Brain microvascular endothelial cell (primary cell): ENCODE data around the gene MEX3D.

Experiments used
- DNase-seq: peaks from one replicate; pipeline ENCODE4 v3.0.0-alpha.2; 2020
- H3K27ac ChIP-seq: fragments of 250-450 bp; sonication (Bioruptor Pico); 2 replicates; pipeline ENCODE4 v1.5.1; 2020; ENCODE audit warnings: mild to moderate bottlenecking, moderate library complexity
- H3K27me3 ChIP-seq: fragments of 250-450 bp; sonication (Bioruptor Pico); replicated peaks from 2 replicates; pipeline ENCODE4 v1.5.1; 2020; ENCODE audit warnings: mild to moderate bottlenecking
- H3K36me3 ChIP-seq: fragments of 250-450 bp; sonication (Bioruptor Pico); replicated peaks from 2 replicates; pipeline ENCODE4 v1.5.1; 2020; ENCODE audit warnings: mild to moderate bottlenecking
- H3K4me3 ChIP-seq: 2 replicates; pipeline ENCODE4 v1.5.1; 2011; ENCODE audit warnings: low read depth, mild to moderate bottlenecking, control low read depth, low read length, moderate library complexity
- CTCF ChIP-seq: IDR thresholded peaks from 2 replicates; pipeline ENCODE4 v1.5.1; 2011; ENCODE audit warnings: low read depth, mild to moderate bottlenecking, moderate library complexity, low read length, control low read depth, inconsistent platforms; ENCODE audit errors: missing control alignments
- in situ Hi-C: cut with HindIII; loops from 2 replicates; pipeline ENCODE4 v1.10.0; 2017; ENCODE audit warnings: low sequenced_read_pairs, low pct_ligation_motif_present

The MEX3D gene

DNA sequence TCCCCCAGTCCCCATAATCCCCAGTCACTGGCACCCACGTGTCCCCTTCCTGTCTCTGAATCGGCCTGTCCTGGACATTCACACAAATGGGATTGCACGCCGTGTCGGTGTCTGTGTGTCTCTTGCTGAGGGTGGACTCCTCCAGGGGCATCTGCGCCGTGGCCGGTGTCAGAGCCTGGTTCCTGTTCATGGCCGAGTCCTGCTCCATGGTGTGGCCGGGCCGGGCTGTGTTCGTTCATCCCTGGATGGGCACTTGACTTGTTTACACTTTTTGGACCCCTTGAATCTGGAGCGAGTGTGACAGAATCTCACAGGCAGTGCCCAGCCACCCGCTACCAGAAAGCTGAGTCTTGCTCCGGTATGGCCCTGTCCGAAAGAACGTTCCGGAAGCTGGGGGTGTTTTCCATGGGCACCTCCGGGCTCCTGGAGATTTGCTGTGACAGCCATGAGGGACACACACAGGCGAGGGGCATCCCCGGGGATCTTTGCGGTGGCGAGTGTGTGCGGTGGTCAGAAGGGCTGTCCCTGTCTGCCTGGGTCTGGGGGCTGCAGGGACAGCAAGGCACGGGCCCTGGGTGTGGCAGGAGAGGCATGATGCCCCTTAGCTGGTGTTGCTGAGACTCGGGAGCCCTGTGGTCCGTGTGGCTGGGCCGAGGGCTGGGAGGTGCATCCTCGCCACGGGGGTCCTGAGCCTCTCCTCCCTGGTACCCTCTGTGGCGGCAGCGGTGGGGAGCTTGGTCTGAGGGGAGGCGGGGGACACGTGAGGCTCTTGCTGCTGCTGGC is 6.4 kb upstream of the MEX3D start:
- no peak for TF ChIP-seq CTCF
- no peak for DNase-seq
- no peak overlapping the region for H3K27ac ChIP-seq
- in situ Hi-C loops: no loop called here
- peaks cover 13% of the 10 kb centered on the region for H3K36me3 ChIP-seq
- H3K27me3 ChIP-seq: no peaks in the 10 kb centered on the region
- H3K4me3 ChIP-seq: no peak overlapping the region

GRCh38 chr19:1572795-1573194 is 4.7 kb upstream of the MEX3D start:
- Histone ChIP-seq H3K36me3 (peaks cover 9% of the 10 kb centered on the region), H3K4me3 (no peak overlapping the region), H3K27me3 (no peaks in the 10 kb centered on the region), H3K27ac (no peak overlapping the region)
- no peak for TF ChIP-seq CTCF
- no peak for DNase-seq
- in situ Hi-C loops: no loop called here

DNA sequence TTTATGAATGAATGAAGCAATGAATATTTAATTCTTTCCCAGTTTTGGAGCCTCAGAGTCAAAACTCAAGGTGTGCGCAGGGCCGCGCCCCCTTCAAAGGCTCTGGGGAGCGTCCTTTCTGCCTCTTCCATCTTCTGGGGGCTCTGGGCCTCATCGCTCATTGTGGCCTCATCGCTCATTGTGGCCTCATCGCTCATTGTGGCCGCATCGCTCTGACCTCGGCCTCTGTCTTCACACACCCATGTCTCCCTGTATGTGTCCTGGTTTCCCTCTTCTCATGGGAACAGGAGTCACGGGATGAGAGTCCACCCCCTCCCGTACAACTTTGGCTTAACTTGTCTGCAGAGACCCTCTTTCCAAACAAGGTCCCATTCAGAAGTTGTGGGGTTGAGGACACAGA is 3.2 kb upstream of the MEX3D start:
- TF ChIP-seq CTCF: no peak
- DNase-seq: no peak
- in situ Hi-C loops: no loop called here
- H3K27ac ChIP-seq: no peak overlapping the region
- H3K4me3 ChIP-seq: no peak overlapping the region
- no peaks in the 10 kb centered on the region for H3K27me3 ChIP-seq
- no peaks in the 10 kb centered on the region for H3K36me3 ChIP-seq

DNA sequence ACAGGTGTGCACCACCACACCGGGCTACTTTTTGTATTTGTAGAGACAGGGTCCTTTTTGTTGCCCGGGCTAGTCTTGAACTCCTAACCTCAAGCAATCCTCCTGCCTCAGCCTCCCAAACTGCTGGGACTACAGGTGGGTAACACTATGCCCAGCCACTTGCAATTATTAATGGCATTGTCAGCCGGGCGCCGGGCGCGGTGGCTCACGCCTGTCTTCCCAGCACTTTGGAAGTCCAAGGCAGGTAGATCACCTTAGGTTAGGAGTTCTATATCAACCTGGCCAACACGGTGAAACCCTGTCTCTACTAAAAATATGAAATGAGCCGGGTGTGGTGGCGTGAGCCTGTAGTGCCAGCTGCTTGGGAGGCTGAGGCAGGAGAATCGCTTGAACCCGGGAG is 2.7 kb upstream of the MEX3D start:
- in situ Hi-C loops: no loop called here
- Histone ChIP-seq H3K4me3 (no peak overlapping the region), H3K27ac (no peak overlapping the region), H3K27me3 (no peaks in the 10 kb centered on the region), H3K36me3 (no peaks in the 10 kb centered on the region)
- DNase-seq: no peak
- no peak for TF ChIP-seq CTCF

GRCh38 chr19:1569997-1570396 is 1.9 kb upstream of the MEX3D start:
- in situ Hi-C loops: no loop called here
- H3K4me3 ChIP-seq: no peak overlapping the region
- TF ChIP-seq CTCF: no peak
- no peaks in the 10 kb centered on the region for H3K27me3 ChIP-seq
- no peak for DNase-seq
- no peak overlapping the region for H3K27ac ChIP-seq
- peaks cover 2% of the 10 kb centered on the region for H3K36me3 ChIP-seq

- in situ Hi-C loops: no loop called here
- no peak for TF ChIP-seq CTCF
- no peak for DNase-seq
- Histone ChIP-seq H3K27me3 (no peaks in the 10 kb centered on the region), H3K4me3 (peak overlapping the region; percentile 79), H3K36me3 (peaks cover 2% of the 10 kb centered on the region), H3K27ac (no peak overlapping the region)
These were observed 287 bp downstream of the MEX3D start for GRCh38 chr19:1567848-1568227.
